C4-2B (cell line): ENCODE measurements around the gene SUFU.

Source experiments
- H3K27ac ChIP-seq: fragments of 450-650 bp; 2 replicates; pipeline ENCODE4 v1.5.1; 2017
- ZFX ChIP-seq: fragments of 450-650 bp; IDR thresholded peaks from 2 replicates; pipeline ENCODE4 v1.6.1; 2017
- TF ChIP-seq, protein P1 (sequence below): fragments of 450-650 bp; conservative IDR thresholded peaks from 2 replicates; pipeline ENCODE4 v1.5.1; 2017; ENCODE audit warnings: mild to moderate bottlenecking

Gene SUFU

GRCh38 chr10:102461187-102462054 lies 42.4 kb upstream of the SUFU start:
- no peak for TF ChIP-seq ZFX
- TF ChIP-seq, protein P1, sequence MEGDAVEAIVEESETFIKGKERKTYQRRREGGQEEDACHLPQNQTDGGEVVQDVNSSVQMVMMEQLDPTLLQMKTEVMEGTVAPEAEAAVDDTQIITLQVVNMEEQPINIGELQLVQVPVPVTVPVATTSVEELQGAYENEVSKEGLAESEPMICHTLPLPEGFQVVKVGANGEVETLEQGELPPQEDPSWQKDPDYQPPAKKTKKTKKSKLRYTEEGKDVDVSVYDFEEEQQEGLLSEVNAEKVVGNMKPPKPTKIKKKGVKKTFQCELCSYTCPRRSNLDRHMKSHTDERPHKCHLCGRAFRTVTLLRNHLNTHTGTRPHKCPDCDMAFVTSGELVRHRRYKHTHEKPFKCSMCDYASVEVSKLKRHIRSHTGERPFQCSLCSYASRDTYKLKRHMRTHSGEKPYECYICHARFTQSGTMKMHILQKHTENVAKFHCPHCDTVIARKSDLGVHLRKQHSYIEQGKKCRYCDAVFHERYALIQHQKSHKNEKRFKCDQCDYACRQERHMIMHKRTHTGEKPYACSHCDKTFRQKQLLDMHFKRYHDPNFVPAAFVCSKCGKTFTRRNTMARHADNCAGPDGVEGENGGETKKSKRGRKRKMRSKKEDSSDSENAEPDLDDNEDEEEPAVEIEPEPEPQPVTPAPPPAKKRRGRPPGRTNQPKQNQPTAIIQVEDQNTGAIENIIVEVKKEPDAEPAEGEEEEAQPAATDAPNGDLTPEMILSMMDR, result no peak
- H3K27ac ChIP-seq, result peak overlapping the region; percentile 40

GRCh38 chr10:102462512-102463054 lies 41.2 kb upstream of the SUFU start:
- TF ChIP-seq, protein P1, result no peak
- no peak for TF ChIP-seq ZFX
- no peak overlapping the region for H3K27ac ChIP-seq

- no peak overlapping the region for H3K27ac ChIP-seq
- TF ChIP-seq, protein P1, result no peak
- TF ChIP-seq ZFX, result no peak
Observed at GRCh38 chr10:102463983-102464382, 39.8 kb upstream of the SUFU start.

DNA sequence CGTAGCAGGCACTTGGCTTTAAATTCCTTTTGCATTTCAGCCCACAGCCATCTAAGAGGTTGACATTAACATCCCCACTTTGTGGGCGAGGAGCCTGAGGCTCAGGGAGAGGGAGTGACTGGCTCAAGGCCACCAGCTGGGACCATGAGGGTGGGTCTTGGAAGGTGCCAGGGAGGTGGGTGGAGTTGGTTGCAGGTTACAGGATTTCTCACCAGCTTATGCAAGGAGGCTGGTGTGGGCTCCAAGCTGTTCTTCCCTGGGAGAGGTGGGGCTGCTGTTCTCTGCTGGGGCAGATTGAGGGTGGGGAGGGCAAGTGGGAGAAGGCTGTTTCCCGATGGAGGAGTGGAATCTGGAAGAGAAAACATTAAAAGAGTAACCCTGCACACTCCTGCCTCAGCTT lies 38.3 kb upstream of the SUFU start:
- TF ChIP-seq ZFX, result no peak
- TF ChIP-seq, protein P1, result no peak
- no peak overlapping the region for H3K27ac ChIP-seq

- TF ChIP-seq, protein P1, result no peak
- TF ChIP-seq ZFX, result no peak
- H3K27ac ChIP-seq, result no peak overlapping the region
Observed at GRCh38 chr10:102467318-102467717, 36.5 kb upstream of the SUFU start.

DNA sequence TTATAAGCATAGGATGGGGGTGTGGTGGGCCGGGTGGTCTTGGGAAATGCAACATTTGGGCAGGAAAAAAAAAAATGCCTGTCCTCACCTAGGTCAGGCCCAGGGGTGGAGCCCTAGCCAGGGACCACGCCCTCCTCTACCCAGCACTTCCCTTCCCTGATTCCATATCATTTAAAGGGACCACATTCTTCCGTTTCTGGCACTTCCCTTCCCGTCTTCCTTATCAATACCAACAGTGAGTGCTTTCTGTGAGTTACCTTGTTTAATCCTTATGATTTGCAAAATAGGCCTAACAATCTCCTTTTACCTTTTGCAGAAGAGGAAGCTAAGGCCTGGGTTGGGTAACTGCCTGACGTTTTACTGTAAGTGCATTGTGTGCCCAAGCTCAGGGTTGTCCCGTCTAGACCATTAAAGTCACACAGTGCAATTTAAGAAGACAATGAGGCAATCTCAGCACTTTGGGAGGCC lies 35.8 kb upstream of the SUFU start:
- TF ChIP-seq, protein P1, result no peak
- TF ChIP-seq ZFX, result no peak
- H3K27ac ChIP-seq, result no peak overlapping the region

DNA sequence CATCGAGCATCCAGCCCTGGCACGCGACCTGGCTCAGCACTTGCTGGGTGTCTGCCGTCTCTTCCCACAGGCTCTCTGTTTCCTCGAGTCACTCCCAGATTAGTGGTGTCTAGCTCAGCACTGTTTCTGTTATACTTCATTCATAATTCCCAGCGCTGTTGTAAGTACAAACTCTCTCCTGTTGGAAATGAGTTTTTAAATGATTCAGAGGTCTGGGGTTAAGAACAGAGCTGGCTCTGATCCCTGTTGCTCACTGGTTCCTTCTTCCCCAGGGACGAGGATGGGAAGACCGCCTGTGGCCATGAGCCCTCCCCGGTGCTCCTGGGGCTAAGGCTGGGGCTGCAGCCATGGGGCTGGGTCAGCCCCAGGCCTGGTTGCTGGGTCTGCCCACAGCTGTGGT lies 35.1 kb upstream of the SUFU start:
- TF ChIP-seq, protein P1, result no peak
- TF ChIP-seq ZFX, result no peak
- no peak overlapping the region for H3K27ac ChIP-seq
